Uterus (tissue), 4 donors: Measurements from ENCODE around the gene LRP1B. TPM values are rescaled to one million over a fixed set of nuclear protein-coding genes. Genes with fewer than 3 reads are reported as not detected.

Experiments used
- DNase-seq, 2 donors: peaks; one replicate each; pipeline ENCODE4 v3.0.0-alpha.2; 2019 to 2020
- H3K27ac ChIP-seq, 2 donors: fragments of 200-600 bp; sonication (generic); 1 replicate in 1 of 2; 2 replicates in 1 of 2; pipeline ENCODE4 v1.5.1; 2016 to 2018
- H3K27me3 ChIP-seq, 2 donors: fragments of 200-600 bp; sonication (generic); one replicate each; pipeline ENCODE4 v1.5.1; 2018 to 2019; ENCODE audit warnings: control low read depth in 1 of 2
- H3K36me3 ChIP-seq, 2 donors: fragments of 200-600 bp; sonication (generic); one replicate each; pipeline ENCODE4 v1.5.1; 2019; ENCODE audit warnings: control low read depth in 1 of 2
- H3K4me1 ChIP-seq, 2 donors: fragments of 200-600 bp; sonication (generic); one replicate each; pipeline ENCODE4 v1.5.1; 2018 to 2019; ENCODE audit warnings: control low read depth in 1 of 2
- H3K4me3 ChIP-seq, 2 donors: fragments of 200-600 bp; sonication (generic); 1 replicate in 1 of 2; 2 replicates in 1 of 2; pipeline ENCODE4 v1.5.1; 2018 to 2019; ENCODE audit warnings: mild to moderate bottlenecking in 1 of 2
- H3K9me3 ChIP-seq, 2 donors: fragments of 200-600 bp; sonication (generic); one replicate each; pipeline ENCODE4 v1.5.1; 2019; ENCODE audit warnings: control low read depth in 1 of 2
- CTCF ChIP-seq, 4 experiments: fragments of 200-600 bp in 2 of 4; fragments of 450-650 bp in 2 of 4; sonication (generic) in 2 of 4; IDR thresholded peaks; one replicate each; pipeline ENCODE4 v1.5.1; 2016 to 2019; ENCODE audit warnings: antibody characterized with exemption in 4 of 4, mild to moderate bottlenecking in 2 of 4, moderate library complexity in 1 of 4
- POLR2A ChIP-seq, 2 donors: fragments of 450-650 bp; IDR thresholded peaks; one replicate each; pipeline ENCODE4 v1.6.1; 2016; ENCODE audit warnings: antibody characterized with exemption in 2 of 2, mild to moderate bottlenecking in 1 of 2, moderate library complexity in 1 of 2
- intact Hi-C: fragments of 100-400 bp; cut with DNase I; formaldehyde crosslinking; loops from one replicate; pipeline ENCODE4 v1.15.1; 2023; ENCODE audit warnings: low total_unique reads
- total RNA-seq, 4 donors: library from RNA; depleted of rRNA in 3 of 4; stranded (reverse); fragments of >200 nt in 3 of 4; gene quantifications; one replicate each; pipeline versions ENCODE4 v1.1.0 to v1.2.4, GENCODE V29; 2014 to 2023
- donor health status: DM: yes; HTN: yes; CAD: no.

The LRP1B gene
- total RNA-seq, 4 donors from 2014 or later: 0.29 to 7.3 (median 0.79) TPM; not detected in 1

GRCh38 chr2:140639628-140640027 lies 1491.2 kb downstream of the LRP1B start:
- intact Hi-C loops: no loop called here
- H3K9me3 ChIP-seq: no peaks in the 10 kb centered on the region
- TF ChIP-seq POLR2A (IDR thresholded peaks at IDR 0.05) (no peak), CTCF (IDR thresholded peaks at IDR 0.05) (no peak)
- H3K36me3 ChIP-seq: no peaks in the 10 kb centered on the region
- DNase-seq: no peak
- no peak overlapping the region for H3K27ac ChIP-seq
- no peaks in the 10 kb centered on the region for H3K4me1 ChIP-seq
- no peak overlapping the region for H3K4me3 ChIP-seq
- no peaks in the 10 kb centered on the region for H3K27me3 ChIP-seq

GRCh38 chr2:140630557-140630956 lies 1500.3 kb downstream of the LRP1B start:
- no peaks in the 10 kb centered on the region for H3K4me1 ChIP-seq
- H3K4me3 ChIP-seq: no peak overlapping the region
- H3K27me3 ChIP-seq: no peaks in the 10 kb centered on the region
- intact Hi-C loops: no loop called here
- H3K27ac ChIP-seq: no peak overlapping the region
- no peaks in the 10 kb centered on the region for H3K36me3 ChIP-seq
- H3K9me3 ChIP-seq: no peaks in the 10 kb centered on the region
- TF ChIP-seq POLR2A (IDR thresholded peaks at IDR 0.05): no peak
- no peak for TF ChIP-seq CTCF (IDR thresholded peaks at IDR 0.05)
- DNase-seq: no peak

GRCh38 chr2:140627885-140628284 lies 1502.9 kb downstream of the LRP1B start:
- no peaks in the 10 kb centered on the region for H3K27me3 ChIP-seq
- H3K36me3 ChIP-seq: no peaks in the 10 kb centered on the region
- no peaks in the 10 kb centered on the region for H3K9me3 ChIP-seq
- no peak overlapping the region for H3K27ac ChIP-seq
- TF ChIP-seq POLR2A (IDR thresholded peaks at IDR 0.05) (no peak), CTCF (IDR thresholded peaks at IDR 0.05) (no peak)
- no peak overlapping the region for H3K4me3 ChIP-seq
- intact Hi-C loops: no loop called here
- DNase-seq: no peak
- no peaks in the 10 kb centered on the region for H3K4me1 ChIP-seq

GRCh38 chr2:140627136-140627535 lies 1503.7 kb downstream of the LRP1B start:
- Histone ChIP-seq H3K4me1 (no peaks in the 10 kb centered on the region), H3K36me3 (no peaks in the 10 kb centered on the region), H3K27ac (no peak overlapping the region), H3K27me3 (no peaks in the 10 kb centered on the region), H3K9me3 (no peaks in the 10 kb centered on the region), H3K4me3 (no peak overlapping the region)
- intact Hi-C loops: no loop called here
- TF ChIP-seq CTCF (IDR thresholded peaks at IDR 0.05) (no peak), POLR2A (IDR thresholded peaks at IDR 0.05) (no peak)
- DNase-seq: no peak

GRCh38 chr2:140624200-140624599 lies 1506.6 kb downstream of the LRP1B start:
- DNase-seq: no peak
- Histone ChIP-seq H3K4me1 (no peaks in the 10 kb centered on the region), H3K36me3 (no peaks in the 10 kb centered on the region), H3K9me3 (no peaks in the 10 kb centered on the region), H3K27me3 (no peaks in the 10 kb centered on the region), H3K4me3 (no peak overlapping the region), H3K27ac (no peak overlapping the region)
- intact Hi-C loops: no loop called here
- TF ChIP-seq POLR2A (IDR thresholded peaks at IDR 0.05) (no peak), CTCF (IDR thresholded peaks at IDR 0.05) (no peak)
